ENCODE data around the gene TMTC2. TPM values are rescaled to one million over a fixed set of nuclear protein-coding genes. Genes with fewer than 3 reads are reported as not detected.

The TMTC2 gene
- total and polyA plus RNA-seq, 2 donors (not counting 1 experiment from before 2014, with no cell fraction given) = 2.4 to 3.2 TPM

DNA sequence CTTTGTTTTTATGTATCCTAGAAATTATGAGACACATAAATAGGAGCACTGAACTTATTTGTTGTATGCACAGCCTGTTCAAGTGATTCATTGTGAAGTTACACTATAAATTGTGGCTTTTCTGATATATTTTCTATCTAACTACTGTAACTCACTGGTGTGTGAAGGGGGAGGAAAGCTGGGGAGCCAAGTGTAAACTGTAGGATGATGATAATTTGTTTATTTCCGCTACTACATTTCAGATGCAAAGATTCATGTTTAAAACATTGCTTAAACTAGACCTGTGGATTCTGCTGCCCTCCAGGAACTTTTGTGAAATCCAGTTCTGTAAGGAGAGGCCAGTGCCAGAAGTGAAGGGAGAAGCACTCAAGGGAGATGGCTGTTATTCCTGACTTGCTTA, 3.3 kb downstream of the TMTC2 start:
- Histone ChIP-seq H2AFZ (ENCODE audit: insufficient read depth, low read depth, low read length, poor library complexity, severe bottlenecking) (no peak overlapping the region), H3K4me1 (ENCODE audit: control insufficient read depth in 2 of 2, insufficient read depth in 2 of 2, low read length in 2 of 2) (peaks cover 8 to 16% of the 10 kb centered on the region in 2 donors), H3K36me3 (replicated peaks in 1 of 2; ENCODE audit: control extremely low read depth in 1 of 2, control insufficient read depth in 1 of 2, extremely low read depth in 1 of 2, insufficient read depth in 2 of 2, low read length in 1 of 2) (no peaks in the 10 kb centered on the region), H3K9ac (ENCODE audit: low read length) (no peak overlapping the region), H3K4me3 (ENCODE audit: control extremely low read depth in 1 of 5, extremely low read depth in 1 of 5, insufficient read depth in 1 of 5, low read depth in 2 of 5, low read length in 4 of 5) (no peak overlapping the region), H3K79me2 (ENCODE audit: control insufficient read depth, insufficient read depth, low read length) (no peaks in the 10 kb centered on the region), H3K27me3 (replicated peaks in 1 of 4; ENCODE audit: control extremely low read depth in 1 of 4, control insufficient read depth in 3 of 4, insufficient read depth in 4 of 4, low read length in 3 of 4) (no peaks in the 10 kb centered on the region), H4K20me1 (ENCODE audit: control insufficient read depth, insufficient read depth, low read length, poor library complexity, severe bottlenecking) (no peaks in the 10 kb centered on the region), H3K4me2 (replicated peaks; ENCODE audit: low read depth, low read length, poor library complexity, severe bottlenecking) (no peak overlapping the region), H3K9me3 (ENCODE audit: control extremely low read depth in 1 of 3, control insufficient read depth in 2 of 3, insufficient read depth in 1 of 3, low read length in 2 of 3) (no peaks in the 10 kb centered on the region), H3K27ac (ENCODE audit: low read length in 2 of 2) (no peak overlapping the region)
- Mint-ChIP-seq H3K9me3 (ENCODE audit: insufficient read depth) (no peaks in the 10 kb centered on the region), H3K4me1 (peaks cover 17% of the 10 kb centered on the region), H3K4me3 (no peak overlapping the region), H3K27me3 (no peaks in the 10 kb centered on the region), H3K27ac (no peak overlapping the region)
- POLR2A ChIA-PET = no interaction called here
- ATAC-seq (ENCODE audit: low read depth) = no peak
- no peak for DNase-seq
- TF ChIP-seq EZH2 (IDR thresholded peaks at IDR 0.05; ENCODE audit: borderline replicate concordance, insufficient read depth, low read depth, low read length, poor library complexity, severe bottlenecking) = no peak
- TF ChIP-seq, protein P1, sequence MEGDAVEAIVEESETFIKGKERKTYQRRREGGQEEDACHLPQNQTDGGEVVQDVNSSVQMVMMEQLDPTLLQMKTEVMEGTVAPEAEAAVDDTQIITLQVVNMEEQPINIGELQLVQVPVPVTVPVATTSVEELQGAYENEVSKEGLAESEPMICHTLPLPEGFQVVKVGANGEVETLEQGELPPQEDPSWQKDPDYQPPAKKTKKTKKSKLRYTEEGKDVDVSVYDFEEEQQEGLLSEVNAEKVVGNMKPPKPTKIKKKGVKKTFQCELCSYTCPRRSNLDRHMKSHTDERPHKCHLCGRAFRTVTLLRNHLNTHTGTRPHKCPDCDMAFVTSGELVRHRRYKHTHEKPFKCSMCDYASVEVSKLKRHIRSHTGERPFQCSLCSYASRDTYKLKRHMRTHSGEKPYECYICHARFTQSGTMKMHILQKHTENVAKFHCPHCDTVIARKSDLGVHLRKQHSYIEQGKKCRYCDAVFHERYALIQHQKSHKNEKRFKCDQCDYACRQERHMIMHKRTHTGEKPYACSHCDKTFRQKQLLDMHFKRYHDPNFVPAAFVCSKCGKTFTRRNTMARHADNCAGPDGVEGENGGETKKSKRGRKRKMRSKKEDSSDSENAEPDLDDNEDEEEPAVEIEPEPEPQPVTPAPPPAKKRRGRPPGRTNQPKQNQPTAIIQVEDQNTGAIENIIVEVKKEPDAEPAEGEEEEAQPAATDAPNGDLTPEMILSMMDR (IDR thresholded peaks at IDR 0.05) = no peak
- intact Hi-C loops (cut with micrococcal nuclease) = no loop called here
- CTCF ChIA-PET = no interaction called here
- no CpG with 5 or more reads among the region's 1 CpG for WGBS (ENCODE audit: insufficient coverage)

DNA sequence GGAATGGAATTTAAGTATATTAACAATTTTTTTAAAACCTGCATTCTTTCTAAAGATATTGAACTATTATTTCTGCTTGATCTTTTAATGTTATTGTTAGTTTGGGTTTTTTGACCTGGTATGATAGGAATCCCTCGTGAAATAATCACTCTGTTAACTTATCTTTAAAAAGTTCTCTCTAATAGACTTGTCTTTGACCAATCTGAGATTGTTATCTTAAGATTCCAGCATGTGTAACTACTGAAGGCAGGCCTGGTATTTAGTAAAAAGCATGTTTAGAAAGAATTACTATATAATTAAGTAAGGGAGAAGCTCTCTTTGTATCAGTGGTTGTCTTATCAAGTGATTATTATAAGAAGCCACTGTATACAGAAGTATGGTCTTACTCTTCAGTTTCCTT, 4.8 kb downstream of the TMTC2 start:
- TF ChIP-seq, protein P1 (IDR thresholded peaks at IDR 0.05) = no peak
- TF ChIP-seq EZH2 (IDR thresholded peaks at IDR 0.05; ENCODE audit: borderline replicate concordance, insufficient read depth, low read depth, low read length, poor library complexity, severe bottlenecking) = no peak
- peaks cover 8 to 10% of the 10 kb centered on the region in 2 donors for H3K4me1 ChIP-seq (ENCODE audit: control insufficient read depth in 2 of 2, insufficient read depth in 2 of 2, low read length in 2 of 2)
- ChIA-PET CTCF (no interaction called here), POLR2A (no interaction called here)
- WGBS (ENCODE audit: insufficient coverage) = no CpG with 5 or more reads among the region's 1 CpG
- ATAC-seq (ENCODE audit: low read depth) = no peak
- Mint-ChIP-seq H3K27me3 (no peaks in the 10 kb centered on the region), H3K27ac (no peak overlapping the region), H3K4me1 (peaks cover 10% of the 10 kb centered on the region), H3K9me3 (ENCODE audit: insufficient read depth) (no peaks in the 10 kb centered on the region), H3K4me3 (no peak overlapping the region)
- no peak overlapping the region for H3K4me3 ChIP-seq (ENCODE audit: control extremely low read depth in 1 of 5, extremely low read depth in 1 of 5, insufficient read depth in 1 of 5, low read depth in 2 of 5, low read length in 4 of 5)
- no peak overlapping the region for H2AFZ ChIP-seq (ENCODE audit: insufficient read depth, low read depth, low read length, poor library complexity, severe bottlenecking)
- no peaks in the 10 kb centered on the region for H3K9me3 ChIP-seq (ENCODE audit: control extremely low read depth in 1 of 3, control insufficient read depth in 2 of 3, insufficient read depth in 1 of 3, low read length in 2 of 3)
- H3K27ac ChIP-seq (ENCODE audit: low read length in 2 of 2) = no peak overlapping the region
- no peaks in the 10 kb centered on the region for H4K20me1 ChIP-seq (ENCODE audit: control insufficient read depth, insufficient read depth, low read length, poor library complexity, severe bottlenecking)
- DNase-seq = no peak
- intact Hi-C loops (cut with micrococcal nuclease) = no loop called here
- H3K36me3 ChIP-seq (replicated peaks in 1 of 2; ENCODE audit: control extremely low read depth in 1 of 2, control insufficient read depth in 1 of 2, extremely low read depth in 1 of 2, insufficient read depth in 2 of 2, low read length in 1 of 2) = no peaks in the 10 kb centered on the region
- no peaks in the 10 kb centered on the region for H3K27me3 ChIP-seq (replicated peaks in 1 of 4; ENCODE audit: control extremely low read depth in 1 of 4, control insufficient read depth in 3 of 4, insufficient read depth in 4 of 4, low read length in 3 of 4)
- H3K4me2 ChIP-seq (replicated peaks; ENCODE audit: low read depth, low read length, poor library complexity, severe bottlenecking) = no peak overlapping the region
- no peaks in the 10 kb centered on the region for H3K79me2 ChIP-seq (ENCODE audit: control insufficient read depth, insufficient read depth, low read length)
- no peak overlapping the region for H3K9ac ChIP-seq (ENCODE audit: low read length)

Data from B cell (primary cell).